GM19455 (cell line): ENCODE measurements around the gene STARD3NL.
A peak's percentile ranks its signal among the peaks of the same experiment; 100 is the strongest.
"Not testable (repeated sequence)": the region's sequence is repeated elsewhere in the genome, so short reads cannot be mapped to it uniquely, and the experiment has no call there.

Experiments
- ATAC-seq: cut with Tn5 transposase; IDR thresholded peaks from one replicate; pipeline ENCODE4 v1.9.1; 2021; ENCODE audit not compliant: unreplicated experiment

STARD3NL gene

GRCh38 chr7:38220452-38220851 lies 42.4 kb downstream of the STARD3NL start:
- no peak for ATAC-seq

GRCh38 chr7:38222481-38223096 lies 44.5 kb downstream of the STARD3NL start:
- peak; percentile 71 for ATAC-seq

DNA sequence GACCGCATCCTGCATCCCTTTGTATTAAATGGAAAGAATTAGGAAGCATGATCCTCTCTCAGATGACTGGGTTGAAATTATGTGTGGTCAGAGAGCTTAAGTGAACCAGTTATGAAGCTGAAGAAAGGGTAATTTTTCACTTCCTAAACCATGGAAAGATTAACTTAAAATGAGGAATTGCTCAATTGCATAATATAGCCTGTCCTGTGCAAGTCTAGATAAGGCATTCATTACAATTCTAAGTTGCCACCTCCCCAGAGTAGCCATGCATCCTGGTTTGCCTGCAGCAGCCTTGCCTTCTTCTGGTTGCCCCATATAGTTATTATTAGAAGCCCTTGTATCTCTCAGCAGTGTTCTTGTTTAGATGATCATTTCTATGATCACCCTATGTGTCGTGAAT lies 45.3 kb downstream of the STARD3NL start:
- no peak for ATAC-seq

DNA sequence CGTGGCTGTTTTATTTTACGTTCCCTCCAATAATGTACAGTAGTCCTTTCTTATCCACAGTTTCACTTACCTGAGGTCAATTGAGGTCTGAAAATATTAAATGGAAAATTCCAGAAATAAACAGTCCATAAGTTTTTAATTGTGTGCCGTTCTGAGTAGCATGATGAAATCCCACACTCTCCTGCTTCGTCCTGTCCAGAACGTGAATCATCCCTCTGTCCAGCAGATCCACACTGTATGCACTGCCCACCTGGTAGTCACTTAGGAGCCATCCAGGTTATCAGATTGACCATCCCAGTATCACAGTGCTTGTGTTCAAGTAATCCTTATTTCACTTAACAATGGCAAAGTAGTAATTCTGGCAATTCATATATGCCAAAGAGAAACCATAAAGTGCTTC lies 46.3 kb downstream of the STARD3NL start:
- ATAC-seq: no peak

- no peak for ATAC-seq
Observed at GRCh38 chr7:38229386-38229785, 51.3 kb downstream of the STARD3NL start.

GRCh38 chr7:38229884-38230642 lies 52.0 kb downstream of the STARD3NL start:
- ATAC-seq: no peak

- ATAC-seq: peak; percentile 45
Observed at GRCh38 chr7:38232502-38233366, 54.7 kb downstream of the STARD3NL start.

DNA sequence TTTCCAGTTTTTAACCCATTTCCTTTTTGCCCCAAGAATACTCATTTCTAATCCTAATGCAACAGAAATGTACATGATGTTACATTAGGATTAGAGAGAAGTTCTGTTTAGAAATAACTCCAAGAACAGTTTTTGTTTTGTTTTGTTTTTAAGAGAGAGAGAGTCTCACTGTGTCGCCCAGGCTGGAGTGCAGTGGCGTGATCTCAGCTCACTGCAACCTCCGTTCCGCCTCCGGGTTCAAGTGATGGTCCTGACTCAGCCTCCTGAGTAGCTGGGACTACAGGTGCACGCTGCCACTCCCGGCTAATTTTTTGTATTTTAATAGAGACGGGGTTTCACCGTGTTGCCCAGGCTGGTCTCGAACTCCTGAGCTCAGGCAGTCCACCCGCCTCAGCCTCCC lies 56.7 kb downstream of the STARD3NL start:
- not testable (repeated sequence) for ATAC-seq

- ATAC-seq: no peak
Observed at GRCh38 chr7:38235606-38236005, 57.6 kb downstream of the STARD3NL start.

DNA sequence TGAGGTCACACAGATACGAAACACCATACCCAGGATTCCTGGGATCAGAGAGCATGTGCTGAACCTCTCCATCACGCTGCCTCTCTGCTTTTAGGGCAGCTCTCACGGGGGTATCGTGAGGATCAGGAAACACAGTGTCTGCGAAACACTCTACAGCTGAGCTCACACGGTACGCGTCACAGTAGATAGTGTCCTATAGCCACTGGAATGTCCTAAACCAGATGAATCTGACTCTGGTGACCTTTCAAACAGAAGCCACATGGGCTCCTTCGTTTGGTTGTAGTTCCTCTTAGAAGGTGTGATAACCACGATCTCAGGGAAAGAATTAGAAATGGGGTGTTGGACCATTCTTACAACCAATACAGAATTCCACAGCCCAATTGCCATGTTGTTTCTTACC lies 61.1 kb downstream of the STARD3NL start:
- ATAC-seq: not testable (repeated sequence)

DNA sequence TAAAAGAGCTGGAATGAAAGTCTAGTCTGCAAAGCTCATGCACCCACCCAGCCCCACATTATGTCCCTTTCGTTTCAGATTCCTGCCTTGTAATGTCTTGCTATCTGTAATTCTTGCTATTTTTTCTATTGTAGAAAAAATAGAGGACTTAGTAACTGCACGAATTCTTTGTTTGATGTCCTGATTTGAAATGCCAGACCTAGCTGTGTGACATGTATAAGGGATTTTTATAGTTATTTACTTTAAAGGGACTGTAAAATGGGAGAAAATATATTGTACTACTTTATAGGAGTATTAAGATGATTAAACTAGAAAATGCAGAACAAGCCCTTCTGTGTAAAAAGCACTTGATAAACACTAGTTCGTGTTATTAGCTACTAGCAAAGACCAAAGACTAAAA lies 63.0 kb downstream of the STARD3NL start:
- no peak for ATAC-seq

DNA sequence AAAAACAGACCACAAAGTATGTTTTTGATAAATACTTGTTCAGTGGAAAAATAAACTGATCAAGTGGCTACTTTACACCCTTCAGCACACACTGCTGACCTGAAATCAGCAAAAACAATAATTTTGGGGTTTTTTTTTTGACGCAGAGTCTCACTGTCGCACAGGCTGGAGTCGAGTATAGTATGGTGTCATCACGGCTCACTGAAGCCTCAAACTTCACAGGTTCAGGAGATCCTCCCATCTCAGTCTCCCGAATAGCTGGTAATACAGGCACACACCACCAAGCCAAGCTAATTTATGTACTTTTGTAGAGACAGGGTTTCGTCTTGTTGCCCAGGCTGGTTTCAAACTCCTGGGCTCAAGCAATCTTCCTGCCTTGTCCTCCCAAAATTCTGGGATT lies 64.8 kb downstream of the STARD3NL start:
- ATAC-seq: no peak

- ATAC-seq: not testable (repeated sequence)
Observed at GRCh38 chr7:38243345-38243744, 65.3 kb downstream of the STARD3NL start.

GRCh38 chr7:38244516-38244915 lies 66.5 kb downstream of the STARD3NL start:
- ATAC-seq: no peak

GRCh38 chr7:38245409-38245977 lies 67.4 kb downstream of the STARD3NL start:
- ATAC-seq: no peak

- no peak for ATAC-seq
Observed at GRCh38 chr7:38248069-38248567, 70.1 kb downstream of the STARD3NL start.

DNA sequence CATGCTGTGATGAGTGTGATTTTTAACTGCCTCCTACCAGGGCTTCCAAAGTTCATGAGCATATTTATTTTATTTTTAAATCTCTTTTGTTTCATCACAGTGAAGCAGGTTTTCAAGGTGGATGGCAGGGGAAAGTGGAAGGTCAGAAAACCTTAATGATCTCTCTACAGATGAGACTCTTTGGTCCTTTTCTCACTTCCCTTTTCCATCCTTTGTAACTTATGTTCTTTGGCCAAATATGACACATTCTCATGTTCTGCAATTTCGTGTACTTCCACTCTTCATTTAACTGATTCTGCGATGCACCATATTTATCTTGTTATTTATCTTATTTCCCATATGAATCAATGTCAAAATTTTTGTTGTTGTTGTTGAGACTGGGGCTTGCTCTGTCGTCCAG lies 71.8 kb downstream of the STARD3NL start:
- ATAC-seq: peak; percentile 88

GRCh38 chr7:38257350-38257677 lies 79.3 kb downstream of the STARD3NL start:
- no peak for ATAC-seq

- not testable (repeated sequence) for ATAC-seq
Observed at GRCh38 chr7:38259157-38259556, 81.1 kb downstream of the STARD3NL start.

- ATAC-seq: not testable (repeated sequence)
Observed at GRCh38 chr7:38261601-38262000, 83.6 kb downstream of the STARD3NL start.

DNA sequence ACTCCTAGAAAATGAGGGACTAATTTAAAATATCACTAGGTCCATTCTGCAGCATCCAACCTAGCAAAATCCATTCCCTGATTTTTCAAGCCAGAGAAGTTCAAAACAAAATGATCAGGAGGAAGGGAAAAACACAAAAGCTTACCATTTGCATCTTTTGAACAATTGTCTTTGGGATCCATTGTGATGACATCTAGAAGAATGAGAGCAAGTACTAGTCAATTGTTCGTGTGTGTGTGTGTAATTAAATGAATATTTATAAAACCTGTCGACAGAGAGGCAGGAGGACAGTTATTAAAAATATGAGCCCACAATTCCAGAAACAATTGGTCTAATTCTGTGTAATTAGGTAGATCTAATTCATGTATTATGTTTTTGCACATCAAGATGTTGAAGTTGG lies 84.0 kb downstream of the STARD3NL start:
- ATAC-seq: not testable (repeated sequence)
